PC-3 (cell line): ENCODE data around the gene ARHGAP8.

Experiments used
- CTCF ChIP-seq: fragments of 300-600 bp; sonication (generic); conservative IDR thresholded peaks from 2 replicates; pipeline ENCODE4 v1.5.1; 2017; ENCODE audit warnings: antibody characterized with exemption, low read depth, mild to moderate bottlenecking, low read length
- EZH2 ChIP-seq: fragments of 300-600 bp; sonication (generic); IDR thresholded peaks from one replicate; pipeline ENCODE4 v1.6.1; 2017; ENCODE audit warnings: antibody characterized with exemption, mild to moderate bottlenecking, low read length; ENCODE audit not compliant: unreplicated experiment

- no peak for TF ChIP-seq CTCF
- no peak for TF ChIP-seq EZH2
Measured at GRCh38 chr22:44818727-44819126, 66.4 kb downstream of the ARHGAP8 start.
